PC-9 (cell line): ENCODE results near the gene DNASE1L2. TPM values are rescaled to one million over a fixed set of nuclear protein-coding genes. Genes with fewer than 3 reads are reported as not detected.

ENCODE experiments used
- BruUV-seq: library from RNA; stranded (reverse); fragments of 400-500 nt; replicated peaks from 2 replicates; lab custom pipeline; 2021; lab: Mats Ljungman, UMichigan
- CTCF ChIA-PET: fragments of 300-600 bp; sonication (Branson Sonifier 250); formaldehyde crosslinking; loops from one replicate; lab custom pipeline; 2022; ENCODE audit warnings: antibody characterized with exemption; lab: Charles Lee
- POLR2A ChIA-PET: fragments of 300-600 bp; sonication (Branson Sonifier 250); formaldehyde crosslinking; loops from one replicate; lab custom pipeline; 2022; ENCODE audit warnings: antibody characterized with exemption; ENCODE audit not compliant: unreplicated experiment; lab: Charles Lee
- DNase-seq, 2 experiments: peaks; one replicate each; pipeline versions ENCODE4 v3.0.0 to v3.0.0-alpha.2; 2015 to 2022; ENCODE audit warnings: mixed read lengths in 1 of 2
- H2AFZ ChIP-seq: fragments of 200-600 bp; sonication (generic); 2 replicates; pipeline ENCODE4 v1.8.1; 2017; ENCODE audit warnings: antibody characterized with exemption
- H3F3A ChIP-seq: fragments of 200-600 bp; sonication (generic); 2 replicates; pipeline ENCODE4 v1.8.1; 2017; ENCODE audit warnings: antibody characterized with exemption, mild to moderate bottlenecking, low read depth; ENCODE audit not compliant: insufficient read depth
- H3K27ac ChIP-seq: fragments of 200-600 bp; sonication (generic); 2 replicates; pipeline ENCODE4 v1.6.1; 2016; ENCODE audit warnings: mixed run types
- H3K27me3 ChIP-seq: fragments of 200-600 bp; sonication (generic); 2 replicates; pipeline ENCODE4 v1.6.1; 2016; ENCODE audit warnings: low read depth, mixed run types; ENCODE audit not compliant: insufficient read depth
- H3K36me3 ChIP-seq: fragments of 200-600 bp; sonication (generic); 2 replicates; pipeline ENCODE4 v1.6.1; 2016; ENCODE audit warnings: low read depth, mixed run types
- H3K4me1 ChIP-seq: fragments of 200-600 bp; sonication (generic); replicated peaks from 2 replicates; pipeline ENCODE4 v1.6.1; 2016; ENCODE audit warnings: mixed run types; ENCODE audit not compliant: insufficient read depth
- H3K4me2 ChIP-seq: fragments of 200-600 bp; sonication (generic); 2 replicates; pipeline ENCODE4 v1.6.1; 2017; ENCODE audit warnings: mixed run types
- H3K4me3 ChIP-seq: fragments of 200-600 bp; sonication (generic); 2 replicates; pipeline ENCODE4 v1.6.1; 2016; ENCODE audit warnings: mixed run types
- H3K79me2 ChIP-seq: fragments of 200-600 bp; sonication (generic); 2 replicates; pipeline ENCODE4 v1.6.1; 2017; ENCODE audit warnings: low read depth, mixed run types
- H3K9me2 ChIP-seq: fragments of 200-600 bp; sonication (generic); 2 replicates; pipeline ENCODE4 v1.8.1; 2017; ENCODE audit warnings: mild to moderate bottlenecking; ENCODE audit not compliant: insufficient read depth
- H3K9me3 ChIP-seq: fragments of 200-600 bp; sonication (generic); 2 replicates; pipeline ENCODE4 v1.8.1; 2016; ENCODE audit warnings: low read depth; ENCODE audit not compliant: insufficient read depth
- H4K20me1 ChIP-seq: fragments of 200-600 bp; sonication (generic); 2 replicates; pipeline ENCODE4 v1.8.1; 2017; ENCODE audit not compliant: insufficient read depth
- CTCF ChIP-seq: fragments of 200-600 bp; sonication (generic); conservative IDR thresholded peaks from 2 replicates; pipeline ENCODE4 v1.6.1; 2017; ENCODE audit warnings: mixed run types, antibody characterized with exemption, mild to moderate bottlenecking, moderate library complexity
- EZH2 ChIP-seq: fragments of 200-600 bp; sonication (generic); IDR thresholded peaks from 2 replicates; pipeline ENCODE4 v1.8.0; 2017; ENCODE audit warnings: antibody characterized with exemption, low read depth
- intact Hi-C: fragments of 100-400 bp; cut with micrococcal nuclease; formaldehyde crosslinking; loops from one replicate; pipeline ENCODE4 v1.10.0; 2022; ENCODE audit not compliant: unreplicated experiment
- total RNA-seq: library from RNA; stranded (reverse); gene quantifications from 2 replicates; pipeline ENCODE4 v1.2.3, GENCODE V29; 2021

DNASE1L2 gene
- total RNA-seq, 1 experiment from 2014 or later, result 7.3 TPM

- Histone ChIP-seq H3K79me2 (peaks cover 6% of the 10 kb centered on the region; the same call in 1 of the 2 replicates), H3K27me3 (no peaks in the 10 kb centered on the region), H4K20me1 (peaks cover 34% of the 10 kb centered on the region), H3F3A (peaks cover 28% of the 10 kb centered on the region), H3K9me2 (no peaks in the 10 kb centered on the region), H3K4me2 (no peak overlapping the region), H3K4me1 (no peaks in the 10 kb centered on the region), H3K4me3 (no peak overlapping the region), H3K9me3 (no peaks in the 10 kb centered on the region), H3K27ac (no peak overlapping the region), H2AFZ (no peak overlapping the region), H3K36me3 (no peaks in the 10 kb centered on the region; the same call in none of the 2 replicates)
- TF ChIP-seq CTCF (no peak), EZH2 (no peak)
- DNase-seq, result no peak
- BruUV-seq, result no TSS peak
- intact Hi-C loops, result no loop called here
- ChIA-PET POLR2A (interaction anchor here (0.6 kb wide), 1 partner anchor 309 kb away, joined by 10 read pairs; no protein-coding TSS in a partner anchor), CTCF (no interaction called here)
These were observed 6.4 kb downstream of the DNASE1L2 start for GRCh38 chr16:2242598-2242997.

- POLR2A ChIA-PET, result interaction anchor here (0.6 kb wide), 1 partner anchor 308 kb away, joined by 10 read pairs; no protein-coding TSS in a partner anchor
- H3K9me2 ChIP-seq, result no peaks in the 10 kb centered on the region
- DNase-seq, result no peak
- H3K27me3 ChIP-seq, result no peaks in the 10 kb centered on the region
- intact Hi-C loops, result no loop called here
- CTCF ChIA-PET, result no interaction called here
- H2AFZ ChIP-seq, result no peak overlapping the region
- BruUV-seq, result no TSS peak
- H3K36me3 ChIP-seq, result no peaks in the 10 kb centered on the region; the same call in none of the 2 replicates
- H3K4me3 ChIP-seq, result no peak overlapping the region
- no peaks in the 10 kb centered on the region for H3K4me1 ChIP-seq
- TF ChIP-seq EZH2, result no peak
- 0 out of 2 replicates have a peak, but pooled peaks have one; percentile 17 for TF ChIP-seq CTCF
- peaks cover 11% of the 10 kb centered on the region; the same call in 1 of the 2 replicates for H3K79me2 ChIP-seq
- no peak overlapping the region for H3K27ac ChIP-seq
- H3K9me3 ChIP-seq, result no peaks in the 10 kb centered on the region
- no peak overlapping the region for H3K4me2 ChIP-seq
- peaks cover 35% of the 10 kb centered on the region for H4K20me1 ChIP-seq
- H3F3A ChIP-seq, result peaks cover 28% of the 10 kb centered on the region
These were observed 6.8 kb downstream of the DNASE1L2 start for GRCh38 chr16:2243031-2243528.

- Histone ChIP-seq H3K4me3 (no peak overlapping the region), H3K9me2 (no peaks in the 10 kb centered on the region), H3K4me2 (no peak overlapping the region), H2AFZ (no peak overlapping the region), H3K9me3 (no peaks in the 10 kb centered on the region), H3K79me2 (peaks cover 18% of the 10 kb centered on the region), H3K36me3 (no peaks in the 10 kb centered on the region; the same call in none of the 2 replicates), H3K27ac (no peak overlapping the region), H4K20me1 (peaks cover 34% of the 10 kb centered on the region; the same call in 1 of the 2 replicates), H3F3A (peaks cover 28% of the 10 kb centered on the region), H3K4me1 (no peaks in the 10 kb centered on the region), H3K27me3 (no peaks in the 10 kb centered on the region)
- POLR2A ChIA-PET, result no interaction called here
- no peak for DNase-seq
- CTCF ChIA-PET, result no interaction called here
- intact Hi-C loops, result no loop called here
- TF ChIP-seq CTCF (no peak), EZH2 (no peak)
- BruUV-seq, result no TSS peak
These were observed 7.5 kb downstream of the DNASE1L2 start for GRCh38 chr16:2243781-2244180.
